Embryonic facial prominence (tissue), 1 donor: ENCODE measurements around the gene DYRK4.

Source experiments
- DNase-seq: peaks from one replicate; pipeline ENCODE4 v3.0.0-alpha.2; 2016; ENCODE audit errors: extremely low spot score

The DYRK4 gene

GRCh38 chr12:4626543-4626942 lies 64.5 kb downstream of the DYRK4 start:
- no peak for DNase-seq

- no peak for DNase-seq
Observed at GRCh38 chr12:4628406-4628805, 66.4 kb downstream of the DYRK4 start.

GRCh38 chr12:4630262-4630661 lies 68.3 kb downstream of the DYRK4 start:
- DNase-seq: no peak

- no peak for DNase-seq
Observed at GRCh38 chr12:4643747-4644146, 81.7 kb downstream of the DYRK4 start.

GRCh38 chr12:4645023-4645422 lies 83.0 kb downstream of the DYRK4 start:
- no peak for DNase-seq

GRCh38 chr12:4648104-4648500 lies 86.1 kb downstream of the DYRK4 start:
- no peak for DNase-seq

GRCh38 chr12:4648501-4649357 lies 86.7 kb downstream of the DYRK4 start, which contains the start of the genes AKAP3 and NDUFA9:
Gene AKAP3, minus strand, starts transcription at chr12:4649051. Its CDS starts 10,855 bp downstream, at chr12:4638196.
Gene NDUFA9, plus strand, starts transcription at chr12:4649114. Its CDS starts 13 bp downstream, at chr12:4649127.
- peak; percentile 87 for DNase-seq

- no peak for DNase-seq
Observed at GRCh38 chr12:4649358-4649661, 87.3 kb downstream of the DYRK4 start.

GRCh38 chr12:4653257-4653656 lies 91.2 kb downstream of the DYRK4 start:
- DNase-seq: no peak

- no peak for DNase-seq
Observed at GRCh38 chr12:4653691-4654090, 91.7 kb downstream of the DYRK4 start.
